HCT116 (cell line): ENCODE data around the gene URM1. TPM values are rescaled to one million over a fixed set of nuclear protein-coding genes. Genes with fewer than 3 reads are reported as not detected.

ENCODE experiments used
- ATAC-seq: fragments of 200-7000 bp; cut with Tn5 transposase; 2 replicates; pipeline ENCODE4 v1.9.1; 2020; ENCODE audit warnings: mild to moderate bottlenecking, moderate library complexity
- BruUV-seq: library from RNA; stranded (reverse); fragments of 400-500 nt; replicated peaks from 2 replicates; lab custom pipeline; 2021; lab: Mats Ljungman, UMichigan
- CTCF ChIA-PET: fragments of 300-600 bp; sonication (Branson Sonifier 250); formaldehyde crosslinking; loops from one replicate; lab custom pipeline; 2021; ENCODE audit warnings: antibody characterized with exemption; lab: Charles Lee
- POLR2A ChIA-PET: fragments of 300-600, 350-600 bp; sonication (Branson Sonifier 250); formaldehyde crosslinking; loops from one replicate; lab custom pipeline; 2021; ENCODE audit warnings: antibody characterized with exemption; lab: Charles Lee
- RAD21 ChIA-PET, 2 experiments: fragments of 300-600 bp; sonication (Branson Sonifier 250); formaldehyde crosslinking; loops; one replicate each; lab custom pipeline; 2023; ENCODE audit warnings: low total read pairs in 2 of 2; ENCODE audit not compliant: uncharacterized antibody in 2 of 2, unreplicated experiment in 2 of 2, low non-redundant PET in 1 of 2; lab: Charles Lee
- DNase-seq: peaks from one replicate; pipeline ENCODE4 v3.0.0-alpha.2; 2010; ENCODE audit warnings: low read depth, low spot score
- H2AFZ ChIP-seq: fragments of 200-600 bp; shearing (Covaris generic), sonication (generic); 2 replicates; pipeline ENCODE4 v1.6.1; 2017; ENCODE audit warnings: low read depth, mixed run types, mixed read lengths, antibody characterized with exemption, low read length; ENCODE audit not compliant: poor library complexity, severe bottlenecking
- H3K27ac ChIP-seq: 2 replicates; pipeline ENCODE4 v1.5.1; 2012; ENCODE audit warnings: low read depth, low read length
- H3K27me3 ChIP-seq: fragments of 200-600 bp; sonication (generic); 2 replicates; pipeline ENCODE4 v1.6.1; 2016; ENCODE audit warnings: mixed run types, low read length, mixed read lengths; ENCODE audit not compliant: insufficient read depth
- H3K36me3 ChIP-seq, 2 experiments: fragments of 200-500 bp in 1 of 2; fragments of 200-600 bp in 1 of 2; sonication (Bioruptor generic) in 1 of 2; sonication (generic) in 1 of 2; 2 replicates each; pipeline versions ENCODE4 v1.5.1 to v1.6.1; 2014 to 2016; ENCODE audit warnings: low read length in 2 of 2, inconsistent platforms in 1 of 2, mixed read lengths in 1 of 2, mixed run types in 1 of 2; ENCODE audit not compliant: insufficient read depth in 2 of 2, control insufficient read depth in 1 of 2
- H3K4me1 ChIP-seq, 2 experiments: fragments of 200-600 bp in 1 of 2; sonication (generic) in 1 of 2; 2 replicates each; pipeline versions ENCODE4 v1.5.1 to v1.6.1; 2012 to 2017; ENCODE audit warnings: low read length in 2 of 2, inconsistent platforms in 1 of 2, mild to moderate bottlenecking in 1 of 2, mixed read lengths in 1 of 2, mixed run types in 1 of 2, moderate library complexity in 1 of 2; ENCODE audit not compliant: insufficient read depth in 2 of 2, control insufficient read depth in 1 of 2
- H3K4me2 ChIP-seq: fragments of 200-600 bp; sonication (generic); 2 replicates; pipeline ENCODE4 v1.6.1; 2017; ENCODE audit warnings: mixed run types, low read length, mixed read lengths
- H3K4me3 ChIP-seq, 2 experiments: fragments of 200-600 bp in 1 of 2; sonication (generic) in 1 of 2; replicated peaks in 1 of 2; 2 replicates each; pipeline ENCODE4 v1.5.1; 2011 to 2016; ENCODE audit warnings: low read length in 2 of 2, control low read depth in 1 of 2, low read depth in 1 of 2, mild to moderate bottlenecking in 1 of 2, mixed read lengths in 1 of 2, mixed run types in 1 of 2
- H3K79me2 ChIP-seq: fragments of 200-600 bp; sonication (generic); 2 replicates; pipeline ENCODE4 v1.6.1; 2017; ENCODE audit warnings: mild to moderate bottlenecking, mixed run types, low read length, moderate library complexity, mixed read lengths; ENCODE audit not compliant: insufficient read depth
- H3K9ac ChIP-seq: fragments of 200-600 bp; sonication (generic); 2 replicates; pipeline ENCODE4 v1.6.1; 2016; ENCODE audit warnings: low read length, mixed read lengths
- H3K9me2 ChIP-seq: fragments of 200-600 bp; sonication (generic), shearing (Covaris generic); 2 replicates; pipeline ENCODE4 v1.6.1; 2017; ENCODE audit warnings: mixed run types, mild to moderate bottlenecking, moderate library complexity; ENCODE audit not compliant: insufficient read depth
- H3K9me3 ChIP-seq, 2 experiments: fragments of 200-500 bp in 1 of 2; fragments of 200-600 bp in 1 of 2; sonication (Bioruptor generic) in 1 of 2; sonication (generic) in 1 of 2; 2 replicates each; pipeline ENCODE4 v1.6.1; 2014 to 2017; ENCODE audit warnings: low read length in 2 of 2, mixed read lengths in 2 of 2, inconsistent platforms in 1 of 2, low read depth in 1 of 2, mild to moderate bottlenecking in 1 of 2, mixed run types in 1 of 2, moderate library complexity in 1 of 2; ENCODE audit not compliant: control insufficient read depth in 1 of 2, insufficient read depth in 1 of 2
- H4K20me1 ChIP-seq: fragments of 200-600 bp; sonication (generic), shearing (Covaris generic); 2 replicates; pipeline ENCODE4 v1.6.1; 2017; ENCODE audit warnings: mixed run types, mild to moderate bottlenecking, moderate library complexity; ENCODE audit not compliant: insufficient read depth
- CBX3 ChIP-seq: IDR thresholded peaks from 2 replicates; pipeline ENCODE4 v1.6.1; 2012; ENCODE audit warnings: low read depth
- CEBPB ChIP-seq: IDR thresholded peaks from 2 replicates; pipeline ENCODE4 v1.6.1; 2012; ENCODE audit warnings: low read depth
- EGR1 ChIP-seq: IDR thresholded peaks from 2 replicates; pipeline ENCODE4 v1.6.1; 2012; ENCODE audit warnings: low read depth
- EZH2phosphoT487 ChIP-seq: fragments of 200-600 bp; IDR thresholded peaks from 2 replicates; pipeline ENCODE4 v1.6.1; 2018; ENCODE audit warnings: antibody characterized with exemption, borderline replicate concordance
- JUND ChIP-seq: IDR thresholded peaks from 2 replicates; pipeline ENCODE4 v1.6.1; 2012
- POLR2AphosphoS5 ChIP-seq: IDR thresholded peaks from 2 replicates; pipeline ENCODE4 v1.6.1; 2011; ENCODE audit warnings: mild to moderate bottlenecking, low read depth, low read length, moderate library complexity
- RAD21 ChIP-seq: IDR thresholded peaks from 2 replicates; pipeline ENCODE4 v1.6.1; 2012; ENCODE audit warnings: low read depth, mild to moderate bottlenecking
- YY1 ChIP-seq: IDR thresholded peaks from 2 replicates; pipeline ENCODE4 v1.6.1; 2011; ENCODE audit warnings: low read length, low read depth, moderate library complexity, mild to moderate bottlenecking; ENCODE audit not compliant: insufficient replicate concordance; ENCODE audit errors: extremely low read depth
- ZFX ChIP-seq: fragments of 450-650 bp; IDR thresholded peaks from 2 replicates; pipeline ENCODE4 v1.6.1; 2017
- intact Hi-C: fragments of 100-400 bp; cut with micrococcal nuclease; formaldehyde crosslinking; loops from 2 replicates; pipeline ENCODE4 v1.10.0; 2022
- total RNA-seq: library from RNA; stranded (reverse); gene quantifications from one replicate; pipeline ENCODE4 v1.2.1, GENCODE V29; 2021; ENCODE audit not compliant: unreplicated experiment
- TF ChIP-seq, protein P1 (sequence below), 3 experiments: fragments of 200-600 bp in 1 of 3; sonication (generic) in 1 of 3; IDR thresholded peaks in 2 of 3; conservative IDR thresholded peaks in 1 of 3; 2 replicates each; pipeline ENCODE4 v1.5.1; 2012 to 2017; ENCODE audit warnings: low read depth in 2 of 3, low read length in 2 of 3, antibody characterized with exemption in 1 of 3, borderline replicate concordance in 1 of 3, control low read depth in 1 of 3, mild to moderate bottlenecking in 1 of 3, mixed read lengths in 1 of 3, mixed run types in 1 of 3, moderate library complexity in 1 of 3; ENCODE audit not compliant: insufficient read depth in 1 of 3
- TF ChIP-seq, protein P2 (sequence below): IDR thresholded peaks from 2 replicates; pipeline ENCODE4 v1.6.1; 2011; ENCODE audit warnings: mild to moderate bottlenecking, low read length, moderate library complexity; ENCODE audit not compliant: insufficient replicate concordance; ENCODE audit errors: extremely low read depth
- TF ChIP-seq, protein P3 (sequence below): IDR thresholded peaks from 2 replicates; pipeline ENCODE4 v1.6.1; 2012; ENCODE audit warnings: low read depth

URM1 gene
- total RNA-seq, 1 experiment from 2014 or later, result 51.6 TPM

DNA sequence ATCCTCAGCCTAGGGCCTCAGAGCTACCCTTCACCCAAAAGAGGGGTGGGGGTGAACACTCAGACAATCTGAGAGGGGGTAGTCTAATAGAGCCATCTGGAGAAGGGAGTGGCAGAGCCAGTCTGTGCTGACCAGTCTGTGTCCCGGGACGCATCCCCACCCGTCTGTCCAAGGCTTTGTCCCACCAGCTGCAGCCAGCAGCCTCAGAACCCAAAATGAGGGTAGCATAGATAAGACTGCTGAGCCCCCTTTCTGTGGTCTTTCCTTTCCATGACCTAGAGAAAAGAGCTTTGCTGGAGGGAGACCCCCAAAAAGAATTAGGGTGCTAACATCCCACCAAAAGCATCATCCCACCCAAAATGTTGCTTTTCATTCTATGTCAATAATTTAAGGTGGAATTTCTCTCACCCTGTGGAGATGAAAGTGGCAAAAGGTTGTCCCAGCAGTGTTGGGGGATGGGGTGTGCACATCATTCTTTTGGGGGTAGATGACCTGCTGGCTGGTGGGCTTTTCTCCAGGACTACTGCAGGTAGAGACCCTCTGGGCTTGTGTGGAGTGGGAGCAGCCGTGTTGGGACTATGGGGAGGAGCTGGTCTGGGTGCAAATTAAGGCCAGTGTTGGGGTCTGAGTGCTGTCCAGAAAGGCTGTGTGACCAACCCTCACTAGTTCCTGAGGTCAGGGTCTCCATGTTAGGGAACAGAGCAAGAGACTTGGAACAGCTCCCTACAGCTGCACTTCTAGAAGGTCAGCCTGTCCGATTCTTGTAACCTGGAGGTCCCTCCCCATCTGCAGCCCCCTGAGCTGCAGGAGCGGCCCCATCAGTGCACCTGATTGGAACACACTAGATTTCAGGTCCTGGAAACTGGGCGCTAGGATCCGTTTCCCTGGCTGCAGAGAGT, 19.9 kb downstream of the URM1 start:
- ChIA-PET CTCF (no interaction called here), POLR2A (no interaction called here)
- TF ChIP-seq, protein P1, sequence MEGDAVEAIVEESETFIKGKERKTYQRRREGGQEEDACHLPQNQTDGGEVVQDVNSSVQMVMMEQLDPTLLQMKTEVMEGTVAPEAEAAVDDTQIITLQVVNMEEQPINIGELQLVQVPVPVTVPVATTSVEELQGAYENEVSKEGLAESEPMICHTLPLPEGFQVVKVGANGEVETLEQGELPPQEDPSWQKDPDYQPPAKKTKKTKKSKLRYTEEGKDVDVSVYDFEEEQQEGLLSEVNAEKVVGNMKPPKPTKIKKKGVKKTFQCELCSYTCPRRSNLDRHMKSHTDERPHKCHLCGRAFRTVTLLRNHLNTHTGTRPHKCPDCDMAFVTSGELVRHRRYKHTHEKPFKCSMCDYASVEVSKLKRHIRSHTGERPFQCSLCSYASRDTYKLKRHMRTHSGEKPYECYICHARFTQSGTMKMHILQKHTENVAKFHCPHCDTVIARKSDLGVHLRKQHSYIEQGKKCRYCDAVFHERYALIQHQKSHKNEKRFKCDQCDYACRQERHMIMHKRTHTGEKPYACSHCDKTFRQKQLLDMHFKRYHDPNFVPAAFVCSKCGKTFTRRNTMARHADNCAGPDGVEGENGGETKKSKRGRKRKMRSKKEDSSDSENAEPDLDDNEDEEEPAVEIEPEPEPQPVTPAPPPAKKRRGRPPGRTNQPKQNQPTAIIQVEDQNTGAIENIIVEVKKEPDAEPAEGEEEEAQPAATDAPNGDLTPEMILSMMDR (IDR thresholded peaks at IDR 0.05 in 2 of 3, conservative IDR thresholded peaks at IDR 0.05 in 1 of 3; ENCODE audit: borderline replicate concordance in 1 of 3, insufficient read depth in 1 of 3, low read depth in 2 of 3, low read length in 2 of 3), result no peak
- TF ChIP-seq EGR1 (no peak), CEBPB (no peak), POLR2AphosphoS5 (no peak), CBX3 (no peak), ZFX (no peak), RAD21 (no peak), EZH2phosphoT487 (no peak), YY1 (no peak), JUND (no peak)
- TF ChIP-seq, protein P2, sequence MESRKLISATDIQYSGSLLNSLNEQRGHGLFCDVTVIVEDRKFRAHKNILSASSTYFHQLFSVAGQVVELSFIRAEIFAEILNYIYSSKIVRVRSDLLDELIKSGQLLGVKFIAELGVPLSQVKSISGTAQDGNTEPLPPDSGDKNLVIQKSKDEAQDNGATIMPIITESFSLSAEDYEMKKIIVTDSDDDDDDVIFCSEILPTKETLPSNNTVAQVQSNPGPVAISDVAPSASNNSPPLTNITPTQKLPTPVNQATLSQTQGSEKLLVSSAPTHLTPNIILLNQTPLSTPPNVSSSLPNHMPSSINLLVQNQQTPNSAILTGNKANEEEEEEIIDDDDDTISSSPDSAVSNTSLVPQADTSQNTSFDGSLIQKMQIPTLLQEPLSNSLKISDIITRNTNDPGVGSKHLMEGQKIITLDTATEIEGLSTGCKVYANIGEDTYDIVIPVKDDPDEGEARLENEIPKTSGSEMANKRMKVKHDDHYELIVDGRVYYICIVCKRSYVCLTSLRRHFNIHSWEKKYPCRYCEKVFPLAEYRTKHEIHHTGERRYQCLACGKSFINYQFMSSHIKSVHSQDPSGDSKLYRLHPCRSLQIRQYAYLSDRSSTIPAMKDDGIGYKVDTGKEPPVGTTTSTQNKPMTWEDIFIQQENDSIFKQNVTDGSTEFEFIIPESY, result no peak
- TF ChIP-seq, protein P3, sequence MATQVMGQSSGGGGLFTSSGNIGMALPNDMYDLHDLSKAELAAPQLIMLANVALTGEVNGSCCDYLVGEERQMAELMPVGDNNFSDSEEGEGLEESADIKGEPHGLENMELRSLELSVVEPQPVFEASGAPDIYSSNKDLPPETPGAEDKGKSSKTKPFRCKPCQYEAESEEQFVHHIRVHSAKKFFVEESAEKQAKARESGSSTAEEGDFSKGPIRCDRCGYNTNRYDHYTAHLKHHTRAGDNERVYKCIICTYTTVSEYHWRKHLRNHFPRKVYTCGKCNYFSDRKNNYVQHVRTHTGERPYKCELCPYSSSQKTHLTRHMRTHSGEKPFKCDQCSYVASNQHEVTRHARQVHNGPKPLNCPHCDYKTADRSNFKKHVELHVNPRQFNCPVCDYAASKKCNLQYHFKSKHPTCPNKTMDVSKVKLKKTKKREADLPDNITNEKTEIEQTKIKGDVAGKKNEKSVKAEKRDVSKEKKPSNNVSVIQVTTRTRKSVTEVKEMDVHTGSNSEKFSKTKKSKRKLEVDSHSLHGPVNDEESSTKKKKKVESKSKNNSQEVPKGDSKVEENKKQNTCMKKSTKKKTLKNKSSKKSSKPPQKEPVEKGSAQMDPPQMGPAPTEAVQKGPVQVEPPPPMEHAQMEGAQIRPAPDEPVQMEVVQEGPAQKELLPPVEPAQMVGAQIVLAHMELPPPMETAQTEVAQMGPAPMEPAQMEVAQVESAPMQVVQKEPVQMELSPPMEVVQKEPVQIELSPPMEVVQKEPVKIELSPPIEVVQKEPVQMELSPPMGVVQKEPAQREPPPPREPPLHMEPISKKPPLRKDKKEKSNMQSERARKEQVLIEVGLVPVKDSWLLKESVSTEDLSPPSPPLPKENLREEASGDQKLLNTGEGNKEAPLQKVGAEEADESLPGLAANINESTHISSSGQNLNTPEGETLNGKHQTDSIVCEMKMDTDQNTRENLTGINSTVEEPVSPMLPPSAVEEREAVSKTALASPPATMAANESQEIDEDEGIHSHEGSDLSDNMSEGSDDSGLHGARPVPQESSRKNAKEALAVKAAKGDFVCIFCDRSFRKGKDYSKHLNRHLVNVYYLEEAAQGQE, result no peak

More for the DNA sequence above, 19.9 kb downstream of the URM1 start:
- Histone ChIP-seq H3K4me3 (no peak overlapping the region), H3K27me3 (no peaks in the 10 kb centered on the region), H3K9me2 (no peaks in the 10 kb centered on the region), H3K27ac (no peak overlapping the region), H3K36me3 (peaks cover 7 to 10% of the 10 kb centered on the region in 2 experiments; a peak in 3 of 4 replicates), H3K4me1 (peaks cover 0 to 14% of the 10 kb centered on the region in 2 experiments; a peak in 2 of 4 replicates), H4K20me1 (no peaks in the 10 kb centered on the region), H3K9me3 (no peaks in the 10 kb centered on the region), H3K4me2 (no peak overlapping the region), H3K9ac (no peak overlapping the region), H2AFZ (no peak overlapping the region), H3K79me2 (no peaks in the 10 kb centered on the region)
- no peak for DNase-seq
- intact Hi-C loops, result no loop called here
- no TSS peak for BruUV-seq
- ATAC-seq, result no peak
- RAD21 ChIA-PET, result no interaction called here
